Measurements from ENCODE around the gene DHRS4.
"Not testable (repeated sequence)": the region's sequence is repeated elsewhere in the genome, so short reads cannot be mapped to it uniquely, and the experiment has no call there.

DHRS4 gene

DNA sequence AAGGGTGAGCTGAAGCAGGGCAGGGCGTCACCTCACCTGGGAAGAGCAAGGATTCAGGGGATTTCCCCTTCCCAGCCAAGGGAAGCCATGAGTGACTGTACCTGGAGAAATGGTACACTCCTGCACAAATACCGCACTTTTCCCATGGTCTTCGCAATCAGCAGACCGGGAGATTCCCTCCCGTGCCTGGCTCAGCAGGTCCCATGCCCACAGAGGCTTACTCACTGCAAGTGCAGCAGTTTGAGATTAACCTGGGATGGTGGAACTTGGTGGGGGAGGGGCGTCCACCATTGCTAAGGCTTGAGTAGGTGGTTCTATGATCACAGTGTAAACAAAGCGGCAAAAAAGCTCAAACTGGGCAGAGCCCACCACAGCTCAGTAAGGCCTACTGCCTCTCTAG is 11.0 kb upstream of the DHRS4 start:
- Histone ChIP-seq H3K27ac (ENCODE audit: low read length) (no peak overlapping the region), H3K4me2 (ENCODE audit: insufficient read depth, low read length) (no peak overlapping the region), H3K36me3 (ENCODE audit: insufficient read depth, low read length) (peaks cover 15% of the 10 kb centered on the region), H2AFZ (ENCODE audit: low read depth, low read length) (no peak overlapping the region), H3K27me3 (ENCODE audit: insufficient read depth, low read length, poor library complexity) (no peaks in the 10 kb centered on the region), H3K9me3 (ENCODE audit: insufficient read depth, low read length, severe bottlenecking) (no peaks in the 10 kb centered on the region), H4K20me1 (ENCODE audit: insufficient read depth, low read length) (peaks cover 6% of the 10 kb centered on the region; the same call in 1 of the 2 replicates), H3K4me3 (ENCODE audit: low read depth in 1 of 2, low read length in 2 of 2) (no peak overlapping the region), H3K9ac (ENCODE audit: low read depth, low read length) (no peak overlapping the region), H3K79me2 (ENCODE audit: insufficient read depth, low read length) (no peaks in the 10 kb centered on the region), H3K4me1 (ENCODE audit: insufficient read depth, low read length) (no peaks in the 10 kb centered on the region)
- no peak for DNase-seq
- TF ChIP-seq EZH2 (IDR thresholded peaks at IDR 0.05; ENCODE audit: borderline replicate concordance, low read depth, low read length, severe bottlenecking) = no peak
- TF ChIP-seq, protein P1, sequence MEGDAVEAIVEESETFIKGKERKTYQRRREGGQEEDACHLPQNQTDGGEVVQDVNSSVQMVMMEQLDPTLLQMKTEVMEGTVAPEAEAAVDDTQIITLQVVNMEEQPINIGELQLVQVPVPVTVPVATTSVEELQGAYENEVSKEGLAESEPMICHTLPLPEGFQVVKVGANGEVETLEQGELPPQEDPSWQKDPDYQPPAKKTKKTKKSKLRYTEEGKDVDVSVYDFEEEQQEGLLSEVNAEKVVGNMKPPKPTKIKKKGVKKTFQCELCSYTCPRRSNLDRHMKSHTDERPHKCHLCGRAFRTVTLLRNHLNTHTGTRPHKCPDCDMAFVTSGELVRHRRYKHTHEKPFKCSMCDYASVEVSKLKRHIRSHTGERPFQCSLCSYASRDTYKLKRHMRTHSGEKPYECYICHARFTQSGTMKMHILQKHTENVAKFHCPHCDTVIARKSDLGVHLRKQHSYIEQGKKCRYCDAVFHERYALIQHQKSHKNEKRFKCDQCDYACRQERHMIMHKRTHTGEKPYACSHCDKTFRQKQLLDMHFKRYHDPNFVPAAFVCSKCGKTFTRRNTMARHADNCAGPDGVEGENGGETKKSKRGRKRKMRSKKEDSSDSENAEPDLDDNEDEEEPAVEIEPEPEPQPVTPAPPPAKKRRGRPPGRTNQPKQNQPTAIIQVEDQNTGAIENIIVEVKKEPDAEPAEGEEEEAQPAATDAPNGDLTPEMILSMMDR (IDR thresholded peaks at IDR 0.05; ENCODE audit: borderline replicate concordance, extremely low read depth, low read length, poor library complexity, severe bottlenecking) = no peak
- no peak for ATAC-seq (ENCODE audit: insufficient read depth, low read depth)

DNA sequence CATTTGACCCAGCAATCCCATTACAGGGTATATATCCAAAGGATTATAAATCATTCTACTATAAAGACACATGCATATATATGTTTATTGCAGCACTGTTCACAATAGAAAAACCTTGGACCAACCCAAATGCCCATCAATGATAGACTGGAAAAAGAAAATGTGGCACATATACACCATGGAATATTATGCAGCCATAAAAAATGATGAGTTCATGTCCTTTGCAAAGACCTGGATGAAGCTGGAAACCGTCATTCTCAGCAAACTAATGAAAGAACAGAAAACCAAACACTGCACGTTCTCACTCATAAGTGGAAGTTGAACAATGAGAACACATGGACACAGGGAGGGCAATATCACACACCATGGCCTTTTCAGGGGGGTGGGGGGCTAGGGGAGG is 4.5 kb upstream of the DHRS4 start:
- Histone ChIP-seq H3K4me1 (ENCODE audit: insufficient read depth, low read length) (peaks cover 15% of the 10 kb centered on the region), H3K79me2 (ENCODE audit: insufficient read depth, low read length) (peaks cover 11% of the 10 kb centered on the region)
- not testable (repeated sequence) for H3K9ac ChIP-seq (ENCODE audit: low read depth, low read length); H3K9me3 ChIP-seq (ENCODE audit: insufficient read depth, low read length, severe bottlenecking); H3K27ac ChIP-seq (ENCODE audit: low read length); DNase-seq; H3K27me3 ChIP-seq (ENCODE audit: insufficient read depth, low read length, poor library complexity); ATAC-seq (ENCODE audit: insufficient read depth, low read depth); H3K4me3 ChIP-seq (ENCODE audit: low read depth in 1 of 2, low read length in 2 of 2); H3K36me3 ChIP-seq (ENCODE audit: insufficient read depth, low read length); H3K4me2 ChIP-seq (ENCODE audit: insufficient read depth, low read length); H4K20me1 ChIP-seq (ENCODE audit: insufficient read depth, low read length); H2AFZ ChIP-seq (ENCODE audit: low read depth, low read length)

DNA sequence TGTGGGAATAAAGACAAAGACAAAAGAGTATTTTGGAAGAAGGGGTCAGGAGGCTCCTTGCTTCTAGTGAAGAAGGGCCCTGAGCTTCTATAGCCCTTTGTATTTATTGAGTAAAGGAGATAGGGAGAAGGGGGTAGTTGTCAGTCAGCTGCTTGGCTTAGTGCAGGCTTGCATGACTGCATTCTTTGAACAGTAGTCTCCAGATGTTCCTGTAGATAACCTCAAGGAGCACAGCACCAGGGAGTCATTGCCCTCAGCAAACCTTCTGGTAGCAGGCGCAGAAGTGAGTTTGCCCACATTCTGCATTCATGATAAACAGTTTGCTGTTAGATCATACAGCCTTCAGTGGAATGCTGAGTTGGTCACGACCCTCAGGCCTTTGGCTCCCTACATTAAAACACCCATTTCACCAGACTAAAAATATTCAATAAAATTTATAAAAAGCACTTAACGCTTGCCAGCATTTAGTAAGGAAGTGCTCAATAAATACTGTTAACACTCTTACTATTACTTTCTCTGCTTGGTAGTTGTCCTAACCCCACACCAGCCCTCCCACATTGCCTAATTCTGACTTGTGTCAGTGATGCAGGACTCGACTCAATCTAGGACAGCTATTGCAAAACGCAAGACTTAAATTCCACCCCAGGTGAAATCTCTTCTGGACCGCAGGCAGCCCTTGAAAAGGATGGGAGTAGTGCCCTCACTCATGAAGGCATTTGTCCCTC is 3.0 kb upstream of the DHRS4 start:
- no peak overlapping the region for H3K4me3 ChIP-seq (ENCODE audit: low read depth in 1 of 2, low read length in 2 of 2)
- no peak for DNase-seq
- H3K27me3 ChIP-seq (ENCODE audit: insufficient read depth, low read length, poor library complexity) = no peaks in the 10 kb centered on the region
- 0 out of 2 replicates have a peak, but pooled peaks cover 2% of the 10 kb centered on the region for H3K36me3 ChIP-seq (ENCODE audit: insufficient read depth, low read length)
- no peak overlapping the region for H2AFZ ChIP-seq (ENCODE audit: low read depth, low read length)
- H3K79me2 ChIP-seq (ENCODE audit: insufficient read depth, low read length) = peaks cover 13% of the 10 kb centered on the region
- H3K27ac ChIP-seq (ENCODE audit: low read length) = no peak overlapping the region
- peaks cover 25% of the 10 kb centered on the region for H3K4me1 ChIP-seq (ENCODE audit: insufficient read depth, low read length)
- ATAC-seq (ENCODE audit: insufficient read depth, low read depth) = no peak
- no peaks in the 10 kb centered on the region for H4K20me1 ChIP-seq (ENCODE audit: insufficient read depth, low read length)
- TF ChIP-seq, protein P1 (IDR thresholded peaks at IDR 0.05; ENCODE audit: borderline replicate concordance, extremely low read depth, low read length, poor library complexity, severe bottlenecking) = no peak
- TF ChIP-seq EZH2 (IDR thresholded peaks at IDR 0.05; ENCODE audit: borderline replicate concordance, low read depth, low read length, severe bottlenecking) = no peak
- H3K9me3 ChIP-seq (ENCODE audit: insufficient read depth, low read length, severe bottlenecking) = peaks cover 5% of the 10 kb centered on the region
- no peak overlapping the region for H3K4me2 ChIP-seq (ENCODE audit: insufficient read depth, low read length)
- no peak overlapping the region for H3K9ac ChIP-seq (ENCODE audit: low read depth, low read length)

DNA sequence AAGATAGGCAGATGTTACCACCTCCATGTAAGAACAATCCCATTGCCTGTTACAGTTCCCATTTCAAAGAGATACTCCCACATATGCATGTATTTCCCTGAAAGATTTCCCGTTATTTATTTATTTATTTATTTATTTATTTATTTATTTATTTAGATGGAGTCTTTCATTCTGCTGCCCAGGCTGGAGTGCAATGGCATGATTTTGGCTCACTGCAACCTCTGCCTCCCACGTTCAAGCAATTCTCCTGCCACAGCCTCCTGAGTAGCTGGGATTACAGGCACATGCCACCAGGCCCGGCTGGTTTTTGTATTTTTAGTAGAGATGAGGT is 2.5 kb upstream of the DHRS4 start:
- H3K4me3 ChIP-seq (ENCODE audit: low read depth in 1 of 2, low read length in 2 of 2) = not testable (repeated sequence)
- peaks cover 25% of the 10 kb centered on the region for H3K4me1 ChIP-seq (ENCODE audit: insufficient read depth, low read length)

More for the DNA sequence above, 2.5 kb upstream of the DHRS4 start:
- peaks cover 13% of the 10 kb centered on the region for H3K79me2 ChIP-seq (ENCODE audit: insufficient read depth, low read length)
- H3K27ac ChIP-seq (ENCODE audit: low read length); ATAC-seq (ENCODE audit: insufficient read depth, low read depth); H3K27me3 ChIP-seq (ENCODE audit: insufficient read depth, low read length, poor library complexity); H3K9ac ChIP-seq (ENCODE audit: low read depth, low read length); DNase-seq; H3K9me3 ChIP-seq (ENCODE audit: insufficient read depth, low read length, severe bottlenecking); H4K20me1 ChIP-seq (ENCODE audit: insufficient read depth, low read length); H2AFZ ChIP-seq (ENCODE audit: low read depth, low read length); H3K36me3 ChIP-seq (ENCODE audit: insufficient read depth, low read length); H3K4me2 ChIP-seq (ENCODE audit: insufficient read depth, low read length): not testable (repeated sequence)

Data from DND-41 (cell line).